ENCODE results near the gene PLPP4. TPM values are rescaled to one million over a fixed set of nuclear protein-coding genes. Genes with fewer than 3 reads are reported as not detected.

The PLPP4 gene
- polyA plus RNA-seq, 3 donors, result not detected

GRCh38 chr10:120559800-120560199, 102.8 kb downstream of the PLPP4 start:
- H3K9ac ChIP-seq (ENCODE audit: insufficient read depth, low read length, poor library complexity, severe bottlenecking), result no peak overlapping the region
- H3K27me3 ChIP-seq (ENCODE audit: control insufficient read depth in 2 of 2, insufficient read depth in 2 of 2, low read length in 2 of 2), result no peaks in the 10 kb centered on the region
- 95% methylated on average over 5 of the region's 11 CpGs for WGBS (ENCODE audit: insufficient coverage)
- TF ChIP-seq, protein P1, sequence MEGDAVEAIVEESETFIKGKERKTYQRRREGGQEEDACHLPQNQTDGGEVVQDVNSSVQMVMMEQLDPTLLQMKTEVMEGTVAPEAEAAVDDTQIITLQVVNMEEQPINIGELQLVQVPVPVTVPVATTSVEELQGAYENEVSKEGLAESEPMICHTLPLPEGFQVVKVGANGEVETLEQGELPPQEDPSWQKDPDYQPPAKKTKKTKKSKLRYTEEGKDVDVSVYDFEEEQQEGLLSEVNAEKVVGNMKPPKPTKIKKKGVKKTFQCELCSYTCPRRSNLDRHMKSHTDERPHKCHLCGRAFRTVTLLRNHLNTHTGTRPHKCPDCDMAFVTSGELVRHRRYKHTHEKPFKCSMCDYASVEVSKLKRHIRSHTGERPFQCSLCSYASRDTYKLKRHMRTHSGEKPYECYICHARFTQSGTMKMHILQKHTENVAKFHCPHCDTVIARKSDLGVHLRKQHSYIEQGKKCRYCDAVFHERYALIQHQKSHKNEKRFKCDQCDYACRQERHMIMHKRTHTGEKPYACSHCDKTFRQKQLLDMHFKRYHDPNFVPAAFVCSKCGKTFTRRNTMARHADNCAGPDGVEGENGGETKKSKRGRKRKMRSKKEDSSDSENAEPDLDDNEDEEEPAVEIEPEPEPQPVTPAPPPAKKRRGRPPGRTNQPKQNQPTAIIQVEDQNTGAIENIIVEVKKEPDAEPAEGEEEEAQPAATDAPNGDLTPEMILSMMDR (IDR thresholded peaks at IDR 0.05), result no peak
- no peak overlapping the region for H2AFZ ChIP-seq (ENCODE audit: insufficient read depth, low read depth, low read length, poor library complexity, severe bottlenecking)
- DNase-seq, result no peak
- H3K9me3 ChIP-seq (replicated peaks in 1 of 2; ENCODE audit: control insufficient read depth in 1 of 2, insufficient read depth in 1 of 2, low read length in 2 of 2), result peaks cover 0 to 1% of the 10 kb centered on the region in 2 donors
- H3K9me3 Mint-ChIP-seq, result peaks cover 0 to 7% (median 3%) of the 10 kb centered on the region in 7 donors
- H3K36me3 ChIP-seq (replicated peaks in 1 of 2; ENCODE audit: control insufficient read depth in 1 of 2, insufficient read depth in 2 of 2, low read length in 2 of 2), result no peaks in the 10 kb centered on the region
- no peak overlapping the region for H3K4me2 ChIP-seq (replicated peaks; ENCODE audit: extremely low read depth, low read length, poor library complexity, severe bottlenecking)
- H3K4me3 Mint-ChIP-seq, result no peak overlapping the region
- H4K20me1 ChIP-seq (ENCODE audit: insufficient read depth, low read length), result no peaks in the 10 kb centered on the region
- no peak overlapping the region for H3K27ac ChIP-seq (ENCODE audit: low read depth in 1 of 2, low read length in 2 of 2)
- H3K79me2 ChIP-seq (ENCODE audit: insufficient read depth, low read length), result no peaks in the 10 kb centered on the region
- H3K4me1 ChIP-seq (ENCODE audit: control insufficient read depth in 1 of 2, insufficient read depth in 2 of 2, low read length in 2 of 2), result no peaks in the 10 kb centered on the region
- intact Hi-C loops (cut with micrococcal nuclease), result no loop called here
- H3K4me1 Mint-ChIP-seq, result no peaks in the 10 kb centered on the region
- H3K27me3 Mint-ChIP-seq (ENCODE audit: low read depth in 3 of 3), result peaks cover under 1 to 2% (median 2%) of the 10 kb centered on the region in 3 donors
- no peak overlapping the region for H3K27ac Mint-ChIP-seq
- no peak overlapping the region for H3K4me3 ChIP-seq (replicated peaks in 1 of 3; ENCODE audit: low read depth in 2 of 3, low read length in 3 of 3)
- no peaks in the 10 kb centered on the region for H3K36me3 Mint-ChIP-seq

DNA sequence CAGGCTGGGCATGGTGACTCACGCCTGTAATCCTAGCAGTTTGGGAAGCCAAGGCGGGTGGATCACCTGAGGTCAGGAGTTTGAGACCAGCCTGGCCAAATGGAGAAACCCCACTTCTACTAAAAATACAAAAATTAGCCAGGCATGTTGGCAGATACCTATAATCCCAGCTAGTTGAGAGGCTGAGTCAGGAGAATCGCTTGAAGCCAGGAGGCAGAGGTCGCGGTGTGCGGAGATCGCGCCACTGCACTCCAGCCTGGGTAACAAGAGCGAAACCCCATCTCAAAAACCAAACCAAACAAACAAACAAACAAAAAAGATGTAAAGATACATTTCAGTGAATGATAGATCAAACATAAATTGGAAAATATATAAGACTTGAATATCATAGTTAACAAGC, 105.9 kb downstream of the PLPP4 start:
- H3K79me2 ChIP-seq (ENCODE audit: insufficient read depth, low read length), result no peaks in the 10 kb centered on the region
- intact Hi-C loops (cut with micrococcal nuclease), result no loop called here
- no peak overlapping the region for H3K27ac ChIP-seq (ENCODE audit: low read depth in 1 of 2, low read length in 2 of 2)
- H3K27me3 Mint-ChIP-seq (ENCODE audit: low read depth in 3 of 3), result peaks cover 2 to 4% (median 2%) of the 10 kb centered on the region in 3 donors
- no peak overlapping the region for H3K27ac Mint-ChIP-seq
- H3K9me3 ChIP-seq (replicated peaks in 1 of 2; ENCODE audit: control insufficient read depth in 1 of 2, insufficient read depth in 1 of 2, low read length in 2 of 2), result no peaks in the 10 kb centered on the region
- H3K9ac ChIP-seq (ENCODE audit: insufficient read depth, low read length, poor library complexity, severe bottlenecking), result no peak overlapping the region
- DNase-seq, result no peak
- TF ChIP-seq, protein P1 (IDR thresholded peaks at IDR 0.05), result no peak
- no peaks in the 10 kb centered on the region for H3K36me3 Mint-ChIP-seq
- H4K20me1 ChIP-seq (ENCODE audit: insufficient read depth, low read length), result no peaks in the 10 kb centered on the region
- H3K36me3 ChIP-seq (replicated peaks in 1 of 2; ENCODE audit: control insufficient read depth in 1 of 2, insufficient read depth in 2 of 2, low read length in 2 of 2), result no peaks in the 10 kb centered on the region
- H3K4me1 Mint-ChIP-seq, result no peaks in the 10 kb centered on the region
- no peaks in the 10 kb centered on the region for H3K4me1 ChIP-seq (ENCODE audit: control insufficient read depth in 1 of 2, insufficient read depth in 2 of 2, low read length in 2 of 2)
- WGBS (ENCODE audit: insufficient coverage), result 90% methylated on average over 2 of the region's 9 CpGs
- no peak overlapping the region for H3K4me2 ChIP-seq (replicated peaks; ENCODE audit: extremely low read depth, low read length, poor library complexity, severe bottlenecking)
- peaks cover 0 to 5% (median 0%) of the 10 kb centered on the region in 7 donors for H3K9me3 Mint-ChIP-seq
- H3K27me3 ChIP-seq (ENCODE audit: control insufficient read depth in 2 of 2, insufficient read depth in 2 of 2, low read length in 2 of 2), result peaks cover 0 to under 1% of the 10 kb centered on the region in 2 donors
- no peak overlapping the region for H2AFZ ChIP-seq (ENCODE audit: insufficient read depth, low read depth, low read length, poor library complexity, severe bottlenecking)
- H3K4me3 ChIP-seq (replicated peaks in 1 of 3; ENCODE audit: low read depth in 2 of 3, low read length in 3 of 3), result no peak overlapping the region
- no peak overlapping the region for H3K4me3 Mint-ChIP-seq

Measured in CD14-positive monocyte (primary cell).